ENCODE data around the gene WDR18. TPM values are rescaled to one million over a fixed set of nuclear protein-coding genes. Genes with fewer than 3 reads are reported as not detected.

WDR18 gene
- polyA plus RNA-seq, 1 donor from 2014 or later, result 64.9 TPM

DNA sequence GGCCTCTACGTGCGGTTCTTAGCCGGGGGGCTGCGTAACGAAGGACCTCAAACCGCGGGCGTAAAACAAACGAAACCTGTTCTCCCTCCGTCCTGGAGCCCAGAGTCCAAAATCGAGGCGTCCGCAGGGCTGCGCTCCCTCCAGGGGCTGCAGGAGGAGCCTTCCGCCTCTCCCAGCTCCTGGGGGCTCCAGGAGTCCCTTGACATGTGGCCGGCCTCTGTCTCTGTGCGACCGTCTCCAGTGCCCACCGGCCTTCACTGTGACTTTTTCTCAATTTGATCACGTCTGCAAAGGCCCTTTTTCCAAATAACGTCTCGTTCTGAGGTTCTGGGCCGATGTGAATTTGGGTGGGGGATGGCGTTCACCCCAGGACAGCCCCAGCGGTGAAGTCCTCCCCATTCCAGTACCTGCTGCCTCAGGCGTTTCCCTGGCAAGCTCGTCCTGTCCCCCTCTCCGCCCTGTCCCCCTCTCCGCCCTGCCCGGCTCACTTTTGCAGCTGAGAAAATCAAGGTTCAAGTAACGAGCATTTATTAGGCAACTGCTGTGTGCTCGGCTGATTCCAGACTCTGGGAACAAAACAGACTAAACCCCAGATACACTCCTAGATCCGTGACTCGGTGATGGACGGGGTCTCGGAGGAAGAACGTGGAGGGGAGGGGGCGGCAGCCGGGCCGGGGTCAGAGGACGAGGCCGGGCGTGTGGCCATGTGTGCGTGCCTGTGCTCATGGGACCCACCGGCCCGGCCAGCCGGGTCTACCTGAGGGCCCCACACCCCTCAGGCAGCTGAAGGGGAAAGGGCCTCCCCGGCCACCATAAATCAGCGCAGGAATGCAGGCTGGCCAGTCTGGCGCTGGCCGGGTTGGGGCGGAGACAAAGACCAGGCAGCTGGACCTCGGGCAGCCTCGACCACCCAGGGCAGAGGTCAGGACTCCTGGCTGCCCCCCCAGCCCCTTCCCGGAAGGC lies 28.1 kb upstream of the WDR18 start:
- H3K4me3 ChIP-seq (ENCODE audit: low read length), result no peak overlapping the region
- no peaks in the 10 kb centered on the region for H3K79me2 ChIP-seq (replicated peaks; ENCODE audit: insufficient read depth, low read length)
- no peaks in the 10 kb centered on the region for H3K9me2 ChIP-seq (ENCODE audit: insufficient read depth, low read length)
- no peaks in the 10 kb centered on the region for H3F3A ChIP-seq (ENCODE audit: insufficient read depth, low read length, poor library complexity, severe bottlenecking)
- H3K27ac ChIP-seq (ENCODE audit: low read length), result no peak overlapping the region
- no peak overlapping the region for H3K9ac ChIP-seq (ENCODE audit: low read length)
- H3K4me2 ChIP-seq (ENCODE audit: low read length), result no peak overlapping the region
- H2AFZ ChIP-seq (ENCODE audit: low read depth, low read length), result no peak overlapping the region
- no peaks in the 10 kb centered on the region for H3K36me3 ChIP-seq (ENCODE audit: insufficient read depth, low read length)
- TF ChIP-seq, protein P1, sequence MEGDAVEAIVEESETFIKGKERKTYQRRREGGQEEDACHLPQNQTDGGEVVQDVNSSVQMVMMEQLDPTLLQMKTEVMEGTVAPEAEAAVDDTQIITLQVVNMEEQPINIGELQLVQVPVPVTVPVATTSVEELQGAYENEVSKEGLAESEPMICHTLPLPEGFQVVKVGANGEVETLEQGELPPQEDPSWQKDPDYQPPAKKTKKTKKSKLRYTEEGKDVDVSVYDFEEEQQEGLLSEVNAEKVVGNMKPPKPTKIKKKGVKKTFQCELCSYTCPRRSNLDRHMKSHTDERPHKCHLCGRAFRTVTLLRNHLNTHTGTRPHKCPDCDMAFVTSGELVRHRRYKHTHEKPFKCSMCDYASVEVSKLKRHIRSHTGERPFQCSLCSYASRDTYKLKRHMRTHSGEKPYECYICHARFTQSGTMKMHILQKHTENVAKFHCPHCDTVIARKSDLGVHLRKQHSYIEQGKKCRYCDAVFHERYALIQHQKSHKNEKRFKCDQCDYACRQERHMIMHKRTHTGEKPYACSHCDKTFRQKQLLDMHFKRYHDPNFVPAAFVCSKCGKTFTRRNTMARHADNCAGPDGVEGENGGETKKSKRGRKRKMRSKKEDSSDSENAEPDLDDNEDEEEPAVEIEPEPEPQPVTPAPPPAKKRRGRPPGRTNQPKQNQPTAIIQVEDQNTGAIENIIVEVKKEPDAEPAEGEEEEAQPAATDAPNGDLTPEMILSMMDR (IDR thresholded peaks at IDR 0.05; ENCODE audit: poor library complexity, severe bottlenecking), result no peak
- TF ChIP-seq TAF1 (IDR thresholded peaks at IDR 0.05; ENCODE audit: low read depth), result no peak
- TF ChIP-seq EZH2 (IDR thresholded peaks at IDR 0.05; ENCODE audit: borderline replicate concordance, insufficient read depth, low read length, poor library complexity, severe bottlenecking), result no peak
- no peak for TF ChIP-seq POLR2AphosphoS5 (IDR thresholded peaks at IDR 0.05)
- TF ChIP-seq, protein P2, sequence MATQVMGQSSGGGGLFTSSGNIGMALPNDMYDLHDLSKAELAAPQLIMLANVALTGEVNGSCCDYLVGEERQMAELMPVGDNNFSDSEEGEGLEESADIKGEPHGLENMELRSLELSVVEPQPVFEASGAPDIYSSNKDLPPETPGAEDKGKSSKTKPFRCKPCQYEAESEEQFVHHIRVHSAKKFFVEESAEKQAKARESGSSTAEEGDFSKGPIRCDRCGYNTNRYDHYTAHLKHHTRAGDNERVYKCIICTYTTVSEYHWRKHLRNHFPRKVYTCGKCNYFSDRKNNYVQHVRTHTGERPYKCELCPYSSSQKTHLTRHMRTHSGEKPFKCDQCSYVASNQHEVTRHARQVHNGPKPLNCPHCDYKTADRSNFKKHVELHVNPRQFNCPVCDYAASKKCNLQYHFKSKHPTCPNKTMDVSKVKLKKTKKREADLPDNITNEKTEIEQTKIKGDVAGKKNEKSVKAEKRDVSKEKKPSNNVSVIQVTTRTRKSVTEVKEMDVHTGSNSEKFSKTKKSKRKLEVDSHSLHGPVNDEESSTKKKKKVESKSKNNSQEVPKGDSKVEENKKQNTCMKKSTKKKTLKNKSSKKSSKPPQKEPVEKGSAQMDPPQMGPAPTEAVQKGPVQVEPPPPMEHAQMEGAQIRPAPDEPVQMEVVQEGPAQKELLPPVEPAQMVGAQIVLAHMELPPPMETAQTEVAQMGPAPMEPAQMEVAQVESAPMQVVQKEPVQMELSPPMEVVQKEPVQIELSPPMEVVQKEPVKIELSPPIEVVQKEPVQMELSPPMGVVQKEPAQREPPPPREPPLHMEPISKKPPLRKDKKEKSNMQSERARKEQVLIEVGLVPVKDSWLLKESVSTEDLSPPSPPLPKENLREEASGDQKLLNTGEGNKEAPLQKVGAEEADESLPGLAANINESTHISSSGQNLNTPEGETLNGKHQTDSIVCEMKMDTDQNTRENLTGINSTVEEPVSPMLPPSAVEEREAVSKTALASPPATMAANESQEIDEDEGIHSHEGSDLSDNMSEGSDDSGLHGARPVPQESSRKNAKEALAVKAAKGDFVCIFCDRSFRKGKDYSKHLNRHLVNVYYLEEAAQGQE (IDR thresholded peaks at IDR 0.05; ENCODE audit: borderline replicate concordance), result no peak
- H4K20me1 ChIP-seq (ENCODE audit: insufficient read depth), result no peaks in the 10 kb centered on the region
- no peaks in the 10 kb centered on the region for H3K27me3 ChIP-seq (ENCODE audit: insufficient read depth, low read depth, low read length)
- H3K9me3 ChIP-seq (ENCODE audit: low read length), result no peaks in the 10 kb centered on the region

DNA sequence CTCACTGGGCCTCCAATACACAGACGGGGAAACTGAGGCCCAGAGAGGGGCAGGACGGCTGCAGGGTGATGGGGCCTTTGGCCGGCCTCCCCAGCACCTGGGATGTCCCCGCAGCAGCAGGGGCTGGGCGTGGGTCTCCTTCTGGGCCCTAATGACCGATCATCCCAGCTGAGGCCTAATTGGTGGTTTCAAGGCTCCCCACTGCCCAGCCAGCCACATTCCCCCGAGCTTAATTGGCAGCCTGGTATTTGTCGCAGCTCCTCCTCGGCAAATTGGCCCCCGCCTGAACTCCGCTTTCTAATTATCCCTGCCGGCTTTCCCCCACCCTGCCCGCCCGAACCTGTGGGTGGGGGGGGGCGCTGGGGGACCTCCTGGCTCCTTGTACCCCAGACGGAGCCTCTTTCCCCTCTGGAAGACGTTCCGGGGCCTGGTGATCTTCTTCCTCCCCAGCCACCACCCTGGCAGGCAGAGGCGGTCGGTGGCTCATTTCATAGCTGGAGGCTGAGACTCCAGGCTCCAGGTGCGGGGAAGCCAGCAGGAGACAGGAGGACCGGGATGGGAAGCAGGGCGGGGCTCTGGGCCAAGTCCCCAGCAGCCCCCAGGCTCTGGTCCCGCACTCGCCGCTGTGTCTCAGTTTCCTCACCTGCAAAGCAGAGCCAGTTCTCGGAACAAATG lies 27.2 kb upstream of the WDR18 start:
- no peaks in the 10 kb centered on the region for H3K9me3 ChIP-seq (ENCODE audit: low read length)
- H3K36me3 ChIP-seq (ENCODE audit: insufficient read depth, low read length), result no peaks in the 10 kb centered on the region
- H3F3A ChIP-seq (ENCODE audit: insufficient read depth, low read length, poor library complexity, severe bottlenecking), result no peaks in the 10 kb centered on the region
- no peak overlapping the region for H3K27ac ChIP-seq (ENCODE audit: low read length)
- no peaks in the 10 kb centered on the region for H3K79me2 ChIP-seq (replicated peaks; ENCODE audit: insufficient read depth, low read length)
- no peaks in the 10 kb centered on the region for H3K9me2 ChIP-seq (ENCODE audit: insufficient read depth, low read length)
- no peak overlapping the region for H2AFZ ChIP-seq (ENCODE audit: low read depth, low read length)
- H3K9ac ChIP-seq (ENCODE audit: low read length), result no peak overlapping the region
- no peaks in the 10 kb centered on the region for H4K20me1 ChIP-seq (ENCODE audit: insufficient read depth)
- TF ChIP-seq, protein P1 (IDR thresholded peaks at IDR 0.05; ENCODE audit: poor library complexity, severe bottlenecking), result no peak
- TF ChIP-seq RAD21 (conservative IDR thresholded peaks at IDR 0.05) (no peak), TAF1 (IDR thresholded peaks at IDR 0.05; ENCODE audit: low read depth) (no peak), POLR2AphosphoS5 (IDR thresholded peaks at IDR 0.05) (no peak), SMC3 (conservative IDR thresholded peaks at IDR 0.05; ENCODE audit: poor library complexity) (no peak), EP300 (conservative IDR thresholded peaks at IDR 0.05; ENCODE audit: poor library complexity, severe bottlenecking) (no peak), EZH2 (IDR thresholded peaks at IDR 0.05; ENCODE audit: borderline replicate concordance, insufficient read depth, low read length, poor library complexity, severe bottlenecking) (no peak), MXI1 (conservative IDR thresholded peaks at IDR 0.05; ENCODE audit: poor library complexity, severe bottlenecking) (no peak)
- TF ChIP-seq, protein P2 (IDR thresholded peaks at IDR 0.05; ENCODE audit: borderline replicate concordance), result no peak
- H3K27me3 ChIP-seq (ENCODE audit: insufficient read depth, low read depth, low read length), result no peaks in the 10 kb centered on the region
- no peak overlapping the region for H3K4me3 ChIP-seq (ENCODE audit: low read length)
- H3K4me2 ChIP-seq (ENCODE audit: low read length), result no peak overlapping the region
